HCT116 (cell line): ENCODE measurements around the gene DAPK2. TPM values are rescaled to one million over a fixed set of nuclear protein-coding genes. Genes with fewer than 3 reads are reported as not detected.

Experiments
- ATAC-seq: fragments of 200-7000 bp; cut with Tn5 transposase; 2 replicates; pipeline ENCODE4 v1.9.1; 2020; ENCODE audit warnings: mild to moderate bottlenecking, moderate library complexity
- BruUV-seq: library from RNA; stranded (reverse); fragments of 400-500 nt; replicated peaks from 2 replicates; lab custom pipeline; 2021; lab: Mats Ljungman, UMichigan
- CTCF ChIA-PET: fragments of 300-600 bp; sonication (Branson Sonifier 250); formaldehyde crosslinking; loops from one replicate; lab custom pipeline; 2021; ENCODE audit warnings: antibody characterized with exemption; lab: Charles Lee
- POLR2A ChIA-PET: fragments of 300-600, 350-600 bp; sonication (Branson Sonifier 250); formaldehyde crosslinking; loops from one replicate; lab custom pipeline; 2021; ENCODE audit warnings: antibody characterized with exemption; lab: Charles Lee
- RAD21 ChIA-PET, 2 experiments: fragments of 300-600 bp; sonication (Branson Sonifier 250); formaldehyde crosslinking; loops; one replicate each; lab custom pipeline; 2023; ENCODE audit warnings: low total read pairs in 2 of 2; ENCODE audit not compliant: uncharacterized antibody in 2 of 2, unreplicated experiment in 2 of 2, low non-redundant PET in 1 of 2; lab: Charles Lee
- DNase-seq: peaks from one replicate; pipeline ENCODE4 v3.0.0-alpha.2; 2010; ENCODE audit warnings: low read depth, low spot score
- H2AFZ ChIP-seq: fragments of 200-600 bp; shearing (Covaris generic), sonication (generic); 2 replicates; pipeline ENCODE4 v1.6.1; 2017; ENCODE audit warnings: low read depth, mixed run types, mixed read lengths, antibody characterized with exemption, low read length; ENCODE audit not compliant: poor library complexity, severe bottlenecking
- H3K27ac ChIP-seq: 2 replicates; pipeline ENCODE4 v1.5.1; 2012; ENCODE audit warnings: low read depth, low read length
- H3K27me3 ChIP-seq: fragments of 200-600 bp; sonication (generic); 2 replicates; pipeline ENCODE4 v1.6.1; 2016; ENCODE audit warnings: mixed run types, low read length, mixed read lengths; ENCODE audit not compliant: insufficient read depth
- H3K36me3 ChIP-seq, 2 experiments: fragments of 200-500 bp in 1 of 2; fragments of 200-600 bp in 1 of 2; sonication (Bioruptor generic) in 1 of 2; sonication (generic) in 1 of 2; 2 replicates each; pipeline versions ENCODE4 v1.5.1 to v1.6.1; 2014 to 2016; ENCODE audit warnings: low read length in 2 of 2, inconsistent platforms in 1 of 2, mixed read lengths in 1 of 2, mixed run types in 1 of 2; ENCODE audit not compliant: insufficient read depth in 2 of 2, control insufficient read depth in 1 of 2
- H3K4me1 ChIP-seq, 2 experiments: fragments of 200-600 bp in 1 of 2; sonication (generic) in 1 of 2; 2 replicates each; pipeline versions ENCODE4 v1.5.1 to v1.6.1; 2012 to 2017; ENCODE audit warnings: low read length in 2 of 2, inconsistent platforms in 1 of 2, mild to moderate bottlenecking in 1 of 2, mixed read lengths in 1 of 2, mixed run types in 1 of 2, moderate library complexity in 1 of 2; ENCODE audit not compliant: insufficient read depth in 2 of 2, control insufficient read depth in 1 of 2
- H3K4me2 ChIP-seq: fragments of 200-600 bp; sonication (generic); 2 replicates; pipeline ENCODE4 v1.6.1; 2017; ENCODE audit warnings: mixed run types, low read length, mixed read lengths
- H3K4me3 ChIP-seq, 2 experiments: fragments of 200-600 bp in 1 of 2; sonication (generic) in 1 of 2; replicated peaks in 1 of 2; 2 replicates each; pipeline ENCODE4 v1.5.1; 2011 to 2016; ENCODE audit warnings: low read length in 2 of 2, control low read depth in 1 of 2, low read depth in 1 of 2, mild to moderate bottlenecking in 1 of 2, mixed read lengths in 1 of 2, mixed run types in 1 of 2
- H3K79me2 ChIP-seq: fragments of 200-600 bp; sonication (generic); 2 replicates; pipeline ENCODE4 v1.6.1; 2017; ENCODE audit warnings: mild to moderate bottlenecking, mixed run types, low read length, moderate library complexity, mixed read lengths; ENCODE audit not compliant: insufficient read depth
- H3K9ac ChIP-seq: fragments of 200-600 bp; sonication (generic); 2 replicates; pipeline ENCODE4 v1.6.1; 2016; ENCODE audit warnings: low read length, mixed read lengths
- H3K9me2 ChIP-seq: fragments of 200-600 bp; sonication (generic), shearing (Covaris generic); 2 replicates; pipeline ENCODE4 v1.6.1; 2017; ENCODE audit warnings: mixed run types, mild to moderate bottlenecking, moderate library complexity; ENCODE audit not compliant: insufficient read depth
- H3K9me3 ChIP-seq, 2 experiments: fragments of 200-500 bp in 1 of 2; fragments of 200-600 bp in 1 of 2; sonication (Bioruptor generic) in 1 of 2; sonication (generic) in 1 of 2; 2 replicates each; pipeline ENCODE4 v1.6.1; 2014 to 2017; ENCODE audit warnings: low read length in 2 of 2, mixed read lengths in 2 of 2, inconsistent platforms in 1 of 2, low read depth in 1 of 2, mild to moderate bottlenecking in 1 of 2, mixed run types in 1 of 2, moderate library complexity in 1 of 2; ENCODE audit not compliant: control insufficient read depth in 1 of 2, insufficient read depth in 1 of 2
- H4K20me1 ChIP-seq: fragments of 200-600 bp; sonication (generic), shearing (Covaris generic); 2 replicates; pipeline ENCODE4 v1.6.1; 2017; ENCODE audit warnings: mixed run types, mild to moderate bottlenecking, moderate library complexity; ENCODE audit not compliant: insufficient read depth
- ATF3 ChIP-seq: IDR thresholded peaks from 2 replicates; pipeline ENCODE4 v1.6.1; 2012
- CBX3 ChIP-seq: IDR thresholded peaks from 2 replicates; pipeline ENCODE4 v1.6.1; 2012; ENCODE audit warnings: low read depth
- CEBPB ChIP-seq: IDR thresholded peaks from 2 replicates; pipeline ENCODE4 v1.6.1; 2012; ENCODE audit warnings: low read depth
- CTCF ChIP-seq, 3 experiments: fragments of 200-600 bp in 1 of 3; sonication (generic) in 1 of 3; IDR thresholded peaks in 2 of 3; conservative IDR thresholded peaks in 1 of 3; 2 replicates each; pipeline ENCODE4 v1.5.1; 2012 to 2017; ENCODE audit warnings: low read depth in 2 of 3, low read length in 2 of 3, antibody characterized with exemption in 1 of 3, borderline replicate concordance in 1 of 3, control low read depth in 1 of 3, mild to moderate bottlenecking in 1 of 3, mixed read lengths in 1 of 3, mixed run types in 1 of 3, moderate library complexity in 1 of 3; ENCODE audit not compliant: insufficient read depth in 1 of 3
- EGR1 ChIP-seq: IDR thresholded peaks from 2 replicates; pipeline ENCODE4 v1.6.1; 2012; ENCODE audit warnings: low read depth
- EZH2 ChIP-seq: fragments of 200-600 bp; sonication (generic); IDR thresholded peaks from 2 replicates; pipeline ENCODE4 v1.6.1; 2017; ENCODE audit warnings: antibody characterized with exemption, mixed run types
- EZH2phosphoT487 ChIP-seq: fragments of 200-600 bp; IDR thresholded peaks from 2 replicates; pipeline ENCODE4 v1.6.1; 2018; ENCODE audit warnings: antibody characterized with exemption, borderline replicate concordance
- JUND ChIP-seq: IDR thresholded peaks from 2 replicates; pipeline ENCODE4 v1.6.1; 2012
- MAX ChIP-seq: IDR thresholded peaks from 2 replicates; pipeline ENCODE4 v1.6.1; 2012
- POLR2A ChIP-seq: IDR thresholded peaks from 2 replicates; pipeline ENCODE4 v1.7.0; 2011; ENCODE audit warnings: borderline replicate concordance; ENCODE audit not compliant: insufficient read depth, insufficient read length; ENCODE audit errors: extremely low read depth
- POLR2AphosphoS5 ChIP-seq: IDR thresholded peaks from 2 replicates; pipeline ENCODE4 v1.6.1; 2011; ENCODE audit warnings: mild to moderate bottlenecking, low read depth, low read length, moderate library complexity
- RAD21 ChIP-seq: IDR thresholded peaks from 2 replicates; pipeline ENCODE4 v1.6.1; 2012; ENCODE audit warnings: low read depth, mild to moderate bottlenecking
- REST ChIP-seq: IDR thresholded peaks from 2 replicates; pipeline ENCODE4 v1.6.1; 2012; ENCODE audit warnings: low read depth
- SIN3A ChIP-seq: IDR thresholded peaks from 2 replicates; pipeline ENCODE4 v1.6.1; 2012; ENCODE audit warnings: low read depth
- SP1 ChIP-seq: IDR thresholded peaks from 2 replicates; pipeline ENCODE4 v1.6.1; 2012; ENCODE audit warnings: low read depth
- SRF ChIP-seq: IDR thresholded peaks from 2 replicates; pipeline ENCODE4 v1.6.1; 2012; ENCODE audit warnings: low read depth
- ZFX ChIP-seq: fragments of 450-650 bp; IDR thresholded peaks from 2 replicates; pipeline ENCODE4 v1.6.1; 2017
- intact Hi-C: fragments of 100-400 bp; cut with micrococcal nuclease; formaldehyde crosslinking; loops from 2 replicates; pipeline ENCODE4 v1.10.0; 2022
- total RNA-seq: library from RNA; stranded (reverse); gene quantifications from one replicate; pipeline ENCODE4 v1.2.1, GENCODE V29; 2021; ENCODE audit not compliant: unreplicated experiment

The DAPK2 gene
- total RNA-seq, 1 experiment from 2014 or later: 4.8 TPM

GRCh38 chr15:64004056-64004455 lies 42.2 kb downstream of the DAPK2 start:
- Histone ChIP-seq H3K9ac (no peak overlapping the region), H4K20me1 (no peaks in the 10 kb centered on the region), H3K4me1 (peaks cover 15 to 22% of the 10 kb centered on the region in 2 experiments), H3K9me3 (no peaks in the 10 kb centered on the region), H3K79me2 (no peaks in the 10 kb centered on the region), H3K27ac (no peak overlapping the region), H3K36me3 (no peaks in the 10 kb centered on the region), H3K9me2 (no peaks in the 10 kb centered on the region), H3K27me3 (0 out of 2 replicates have a peak, but pooled peaks cover 3% of the 10 kb centered on the region), H2AFZ (no peak overlapping the region), H3K4me2 (peak overlapping the region; percentile 45), H3K4me3 (no peak overlapping the region)
- intact Hi-C loops: no loop called here
- ChIA-PET RAD21 (no interaction called here), CTCF (no interaction called here), POLR2A (no interaction called here)
- BruUV-seq: no TSS peak
- TF ChIP-seq RAD21 (no peak), EGR1 (no peak), ZFX (no peak), JUND (no peak), SRF (no peak), SIN3A (no peak), CBX3 (no peak), EZH2phosphoT487 (no peak), SP1 (no peak)
- DNase-seq: no peak
- no peak for ATAC-seq

GRCh38 chr15:64003182-64003581 lies 43.1 kb downstream of the DAPK2 start:
- Histone ChIP-seq H3K27ac (no peak overlapping the region), H3K79me2 (no peaks in the 10 kb centered on the region), H2AFZ (no peak overlapping the region), H3K27me3 (0 out of 2 replicates have a peak, but pooled peaks cover 3% of the 10 kb centered on the region), H3K4me2 (no peak overlapping the region), H3K4me1 (peaks cover 15 to 20% of the 10 kb centered on the region in 2 experiments), H3K4me3 (no peak overlapping the region), H3K9me2 (no peaks in the 10 kb centered on the region), H3K36me3 (no peaks in the 10 kb centered on the region), H3K9me3 (no peaks in the 10 kb centered on the region), H4K20me1 (no peaks in the 10 kb centered on the region), H3K9ac (no peak overlapping the region)
- DNase-seq (no peak), ATAC-seq (no peak)
- RAD21 ChIA-PET: no interaction called here
- intact Hi-C loops: no loop called here
- CTCF ChIA-PET: no interaction called here
- POLR2A ChIA-PET: no interaction called here
- BruUV-seq: no TSS peak
- TF ChIP-seq CEBPB (no peak), REST (no peak), POLR2A (no peak), CTCF (IDR thresholded peaks at IDR 0.05 in 2 of 3, conservative IDR thresholded peaks at IDR 0.05 in 1 of 3; ENCODE audit: borderline replicate concordance in 1 of 3, insufficient read depth in 1 of 3, low read depth in 2 of 3, low read length in 2 of 3) (no peak), ATF3 (no peak), JUND (no peak), SP1 (no peak), SIN3A (no peak), POLR2AphosphoS5 (no peak), MAX (no peak), EZH2 (no peak), EGR1 (no peak)
